ENCODE results near the gene CA11. TPM values are rescaled to one million over a fixed set of nuclear protein-coding genes. Genes with fewer than 3 reads are reported as not detected.
A peak's percentile ranks its signal among the peaks of the same experiment; 100 is the strongest.

CA11 gene
- total and polyA plus RNA-seq, 4 donors, result 0.88 to 13.0 (median 5.1) TPM

DNA sequence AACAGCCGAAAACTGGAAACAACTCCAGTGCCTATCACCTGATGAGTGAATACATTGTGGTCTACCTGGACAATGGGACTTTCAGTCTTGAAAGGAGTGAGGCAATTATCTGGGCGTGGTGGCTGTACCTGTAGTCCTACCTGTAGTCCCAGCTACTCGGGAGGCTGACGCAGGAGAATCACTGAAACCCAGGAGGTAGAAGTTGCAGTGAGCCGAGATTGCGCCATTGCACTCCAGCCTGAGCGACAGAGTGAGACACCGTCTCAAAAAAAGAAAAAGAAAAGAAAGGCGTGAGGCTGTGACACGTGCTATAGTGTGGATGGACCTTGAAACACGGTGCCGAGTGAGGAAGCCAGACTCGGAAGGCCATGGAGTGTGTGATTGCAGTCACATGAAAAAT is 30.9 kb upstream of the CA11 start:
- TF ChIP-seq, protein P1, sequence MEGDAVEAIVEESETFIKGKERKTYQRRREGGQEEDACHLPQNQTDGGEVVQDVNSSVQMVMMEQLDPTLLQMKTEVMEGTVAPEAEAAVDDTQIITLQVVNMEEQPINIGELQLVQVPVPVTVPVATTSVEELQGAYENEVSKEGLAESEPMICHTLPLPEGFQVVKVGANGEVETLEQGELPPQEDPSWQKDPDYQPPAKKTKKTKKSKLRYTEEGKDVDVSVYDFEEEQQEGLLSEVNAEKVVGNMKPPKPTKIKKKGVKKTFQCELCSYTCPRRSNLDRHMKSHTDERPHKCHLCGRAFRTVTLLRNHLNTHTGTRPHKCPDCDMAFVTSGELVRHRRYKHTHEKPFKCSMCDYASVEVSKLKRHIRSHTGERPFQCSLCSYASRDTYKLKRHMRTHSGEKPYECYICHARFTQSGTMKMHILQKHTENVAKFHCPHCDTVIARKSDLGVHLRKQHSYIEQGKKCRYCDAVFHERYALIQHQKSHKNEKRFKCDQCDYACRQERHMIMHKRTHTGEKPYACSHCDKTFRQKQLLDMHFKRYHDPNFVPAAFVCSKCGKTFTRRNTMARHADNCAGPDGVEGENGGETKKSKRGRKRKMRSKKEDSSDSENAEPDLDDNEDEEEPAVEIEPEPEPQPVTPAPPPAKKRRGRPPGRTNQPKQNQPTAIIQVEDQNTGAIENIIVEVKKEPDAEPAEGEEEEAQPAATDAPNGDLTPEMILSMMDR (IDR thresholded peaks at IDR 0.05; ENCODE audit: control extremely low read depth, extremely low read depth), result no peak
- DNase-seq, result no peak
- Histone ChIP-seq H3K4me3 (no peak overlapping the region), H3K27me3 (ENCODE audit: control insufficient read depth in 3 of 3, insufficient read depth in 3 of 3, low read length in 2 of 3) (no peaks in the 10 kb centered on the region), H3K9ac (ENCODE audit: insufficient read depth in 1 of 2, low read length in 2 of 2) (no peak overlapping the region), H3K4me1 (ENCODE audit: control insufficient read depth in 5 of 5, insufficient read depth in 5 of 5, low read length in 5 of 5) (peaks cover 0 to 7% (median 0%) of the 10 kb centered on the region in 5 donors), H3K36me3 (ENCODE audit: control insufficient read depth in 4 of 4, insufficient read depth in 4 of 4, low read length in 4 of 4) (no peaks in the 10 kb centered on the region), H3K27ac (ENCODE audit: low read depth in 1 of 2, low read length in 1 of 2) (no peak overlapping the region), H3K9me3 (ENCODE audit: control insufficient read depth in 4 of 4, insufficient read depth in 3 of 4, low read length in 3 of 4) (no peaks in the 10 kb centered on the region)
- 94 to 95% methylated on average over 13 of the region's 13 CpGs for WGBS, 2 donors
- ATAC-seq (ENCODE audit: insufficient read depth, low FRiP score), result no peak

DNA sequence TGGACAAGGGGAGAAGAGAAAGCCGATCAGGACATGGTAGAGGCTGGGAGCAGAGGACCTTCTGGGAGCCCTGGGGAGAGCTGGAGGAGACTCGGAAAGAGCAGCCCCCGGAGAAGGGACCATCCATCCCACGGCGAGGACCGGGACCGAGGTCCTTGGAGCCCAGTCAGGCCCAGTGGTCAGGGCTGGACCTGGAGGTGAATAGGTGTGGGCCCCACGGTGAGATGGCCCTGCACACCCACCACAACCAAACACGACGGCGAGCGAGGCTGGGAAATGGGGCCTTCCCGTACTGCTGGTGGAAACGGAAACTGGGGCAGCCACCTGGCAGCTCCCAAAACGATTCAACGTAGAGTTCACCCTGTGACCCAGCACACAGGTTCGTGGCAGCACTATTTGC is 30.5 kb upstream of the CA11 start:
- 94% methylated on average over 17 of the region's 17 CpGs for WGBS, 2 donors
- TF ChIP-seq, protein P1 (IDR thresholded peaks at IDR 0.05; ENCODE audit: control extremely low read depth, extremely low read depth), result no peak
- no peak for ATAC-seq (ENCODE audit: insufficient read depth, low FRiP score)

DNA sequence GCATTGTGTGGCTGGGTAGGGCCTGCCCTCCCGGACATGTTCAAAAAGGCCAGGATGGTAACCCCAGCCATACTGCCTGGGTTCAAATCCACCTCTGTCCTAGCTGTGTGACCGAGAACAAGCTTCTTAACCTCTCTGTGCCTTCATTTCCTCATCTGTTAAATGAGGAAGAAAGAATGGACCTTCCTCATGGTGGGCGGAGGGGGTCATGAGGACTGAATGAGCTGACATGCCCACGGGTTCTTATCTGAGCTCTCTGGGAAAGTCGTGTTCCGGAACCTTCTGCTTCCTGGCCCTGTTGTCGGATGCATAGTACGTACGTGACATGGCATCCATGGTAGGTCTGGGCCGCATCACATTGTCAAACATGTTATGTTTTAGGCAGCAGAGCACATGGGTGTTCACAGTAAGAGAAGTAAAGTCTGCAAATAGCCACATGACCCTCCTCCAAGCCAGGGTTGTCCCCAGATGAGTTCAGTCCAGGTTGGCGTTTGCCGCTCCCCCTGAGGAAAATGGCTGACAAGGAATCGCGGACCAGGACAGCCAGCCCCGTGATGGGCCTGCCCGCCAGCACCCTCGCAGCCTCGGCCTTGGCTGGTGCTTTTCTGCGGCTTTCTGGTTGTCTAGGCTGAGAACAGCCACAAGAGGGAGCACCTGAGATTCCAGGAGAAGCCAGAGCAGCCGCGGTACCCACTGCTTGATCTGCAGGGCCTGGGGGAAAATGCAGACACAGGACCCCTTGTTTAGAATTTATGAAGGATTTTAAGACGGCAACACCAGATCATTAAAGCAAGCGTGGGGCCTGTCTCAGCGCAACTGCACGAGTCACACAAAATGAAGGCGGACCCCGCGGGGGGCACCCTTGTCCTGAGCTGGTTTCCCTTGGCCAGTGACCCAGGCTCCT is 29.2 kb upstream of the CA11 start:
- H3K36me3 ChIP-seq (ENCODE audit: control insufficient read depth in 4 of 4, insufficient read depth in 4 of 4, low read length in 4 of 4), result no peaks in the 10 kb centered on the region
- TF ChIP-seq, protein P1 (IDR thresholded peaks at IDR 0.05; ENCODE audit: control extremely low read depth, extremely low read depth), result peak; percentile 87
- WGBS, 2 donors, result 36 to 38% methylated on average over 28 of the region's 28 CpGs
- no peak overlapping the region for H3K4me3 ChIP-seq
- H3K9me3 ChIP-seq (ENCODE audit: control insufficient read depth in 4 of 4, insufficient read depth in 3 of 4, low read length in 3 of 4), result no peaks in the 10 kb centered on the region
- no peak overlapping the region for H3K9ac ChIP-seq (ENCODE audit: insufficient read depth in 1 of 2, low read length in 2 of 2)
- H3K27ac ChIP-seq (ENCODE audit: low read depth in 1 of 2, low read length in 1 of 2), result peak overlapping the region in 1 of 2 donors; percentile 54
- peaks cover 0 to 12% (median 5%) of the 10 kb centered on the region in 5 donors for H3K4me1 ChIP-seq (ENCODE audit: control insufficient read depth in 5 of 5, insufficient read depth in 5 of 5, low read length in 5 of 5)
- H3K27me3 ChIP-seq (ENCODE audit: control insufficient read depth in 3 of 3, insufficient read depth in 3 of 3, low read length in 2 of 3), result no peaks in the 10 kb centered on the region
- ATAC-seq (ENCODE audit: insufficient read depth, low FRiP score), result peak; percentile 80
- DNase-seq, result peak; percentile 82 to 89 (median 87)

More for the DNA sequence above, 30.5 kb upstream of the CA11 start:
- DNase-seq, result no peak
- Histone ChIP-seq H3K27me3 (ENCODE audit: control insufficient read depth in 3 of 3, insufficient read depth in 3 of 3, low read length in 2 of 3) (no peaks in the 10 kb centered on the region), H3K9ac (ENCODE audit: insufficient read depth in 1 of 2, low read length in 2 of 2) (no peak overlapping the region), H3K4me3 (no peak overlapping the region), H3K9me3 (ENCODE audit: control insufficient read depth in 4 of 4, insufficient read depth in 3 of 4, low read length in 3 of 4) (no peaks in the 10 kb centered on the region), H3K36me3 (ENCODE audit: control insufficient read depth in 4 of 4, insufficient read depth in 4 of 4, low read length in 4 of 4) (no peaks in the 10 kb centered on the region), H3K27ac (ENCODE audit: low read depth in 1 of 2, low read length in 1 of 2) (no peak overlapping the region), H3K4me1 (ENCODE audit: control insufficient read depth in 5 of 5, insufficient read depth in 5 of 5, low read length in 5 of 5) (peaks cover 0 to 7% (median 0%) of the 10 kb centered on the region in 5 donors)
